ACC112 (cell line): Measurements from ENCODE around the gene DUS2.
"Not testable (repeated sequence)": the region's sequence is repeated elsewhere in the genome, so short reads cannot be mapped to it uniquely, and the experiment has no call there.

Experiments
- H2AFZ ChIP-seq: fragments of 200-600 bp; sonication (generic); one replicate; pipeline ENCODE4 v1.6.0; 2017; ENCODE audit warnings: antibody characterized with exemption, low read length; ENCODE audit not compliant: unreplicated experiment
- H3K27ac ChIP-seq: fragments of 200-600 bp; sonication (generic); 2 replicates; pipeline ENCODE4 v1.5.1; 2014; ENCODE audit warnings: low read depth, mild to moderate bottlenecking, antibody characterized with exemption, low read length, moderate library complexity
- H3K27me3 ChIP-seq: fragments of 200-600 bp; sonication (generic); 2 replicates; pipeline ENCODE4 v1.6.1; 2014; ENCODE audit warnings: mild to moderate bottlenecking, antibody characterized with exemption, low read length, moderate library complexity, mixed read lengths; ENCODE audit not compliant: insufficient read depth
- H3K36me3 ChIP-seq: fragments of 200-600 bp; sonication (generic); 2 replicates; pipeline ENCODE4 v1.6.1; 2016; ENCODE audit warnings: mild to moderate bottlenecking, antibody characterized with exemption, low read length, moderate library complexity, mixed read lengths; ENCODE audit not compliant: insufficient read depth
- H3K4me1 ChIP-seq: fragments of 200-600 bp; sonication (generic); one replicate; pipeline ENCODE4 v1.6.1; 2016; ENCODE audit warnings: low read length, mixed read lengths; ENCODE audit not compliant: insufficient read depth, unreplicated experiment, control insufficient read depth
- H3K4me3 ChIP-seq: fragments of 200-600 bp; sonication (generic); 2 replicates; pipeline ENCODE4 v1.5.1; 2014; ENCODE audit warnings: mild to moderate bottlenecking, low read depth, low read length
- H3K79me2 ChIP-seq: fragments of 200-600 bp; sonication (generic); one replicate; pipeline ENCODE4 v1.6.0; 2016; ENCODE audit warnings: low read length; ENCODE audit not compliant: control insufficient read depth, unreplicated experiment, insufficient read depth

Gene DUS2

DNA sequence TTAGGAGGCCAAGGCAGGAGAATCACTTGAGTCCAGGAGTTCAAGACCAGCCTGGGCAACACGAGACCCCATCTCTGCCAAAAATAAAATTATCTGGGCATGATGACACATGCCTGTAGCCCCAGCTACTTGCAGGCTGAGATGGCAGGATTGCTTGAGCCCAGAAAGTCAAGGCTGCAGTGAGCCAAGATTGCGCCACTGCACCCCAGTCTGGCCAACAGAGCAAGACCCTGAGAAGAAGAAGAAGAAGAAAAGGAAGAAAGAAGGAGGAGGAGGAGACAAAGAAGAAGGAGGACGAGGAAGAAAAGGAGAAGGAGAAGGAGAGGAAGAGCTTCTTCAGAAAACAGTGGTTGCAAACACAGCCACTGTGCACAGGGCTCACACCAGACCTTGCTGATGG lies 34.4 kb upstream of the DUS2 start:
- Histone ChIP-seq H2AFZ (no peak overlapping the region), H3K79me2 (no peaks in the 10 kb centered on the region), H3K36me3 (no peaks in the 10 kb centered on the region), H3K4me1 (peaks cover 7% of the 10 kb centered on the region), H3K4me3 (no peak overlapping the region), H3K27me3 (no peaks in the 10 kb centered on the region), H3K27ac (no peak overlapping the region)

GRCh38 chr16:67989322-67990017 lies 33.6 kb upstream of the DUS2 start:
- no peak overlapping the region for H3K27ac ChIP-seq
- H3K79me2 ChIP-seq: no peaks in the 10 kb centered on the region
- H2AFZ ChIP-seq: no peak overlapping the region
- no peaks in the 10 kb centered on the region for H3K27me3 ChIP-seq
- peaks cover 8% of the 10 kb centered on the region for H3K4me1 ChIP-seq
- no peaks in the 10 kb centered on the region for H3K36me3 ChIP-seq
- H3K4me3 ChIP-seq: no peak overlapping the region

- Histone ChIP-seq H3K79me2 (no peaks in the 10 kb centered on the region), H2AFZ (no peak overlapping the region), H3K4me3 (no peak overlapping the region), H3K4me1 (peaks cover 8% of the 10 kb centered on the region), H3K27ac (no peak overlapping the region), H3K27me3 (no peaks in the 10 kb centered on the region), H3K36me3 (no peaks in the 10 kb centered on the region)
Observed at GRCh38 chr16:67990018-67990386, 33.1 kb upstream of the DUS2 start.

- no peak overlapping the region for H2AFZ ChIP-seq
- H3K4me1 ChIP-seq: peaks cover 12% of the 10 kb centered on the region
- no peak overlapping the region for H3K4me3 ChIP-seq
Observed at GRCh38 chr16:67992661-67993206, 30.4 kb upstream of the DUS2 start.

GRCh38 chr16:67993207-67994039 lies 29.7 kb upstream of the DUS2 start:
- H3K36me3 ChIP-seq: no peaks in the 10 kb centered on the region
- H3K4me1 ChIP-seq: peaks cover 12% of the 10 kb centered on the region
- peak overlapping the region; percentile 96 for H2AFZ ChIP-seq
- H3K4me3 ChIP-seq: peak overlapping the region; percentile 58; the same call in 1 of the 2 replicates
- H3K27me3 ChIP-seq: no peaks in the 10 kb centered on the region
- no peak overlapping the region for H3K27ac ChIP-seq
- no peaks in the 10 kb centered on the region for H3K79me2 ChIP-seq

More at GRCh38 chr16:67992661-67993206, 30.4 kb upstream of the DUS2 start:
- no peak overlapping the region for H3K27ac ChIP-seq
- no peaks in the 10 kb centered on the region for H3K79me2 ChIP-seq
- H3K27me3 ChIP-seq: no peaks in the 10 kb centered on the region
- no peaks in the 10 kb centered on the region for H3K36me3 ChIP-seq

DNA sequence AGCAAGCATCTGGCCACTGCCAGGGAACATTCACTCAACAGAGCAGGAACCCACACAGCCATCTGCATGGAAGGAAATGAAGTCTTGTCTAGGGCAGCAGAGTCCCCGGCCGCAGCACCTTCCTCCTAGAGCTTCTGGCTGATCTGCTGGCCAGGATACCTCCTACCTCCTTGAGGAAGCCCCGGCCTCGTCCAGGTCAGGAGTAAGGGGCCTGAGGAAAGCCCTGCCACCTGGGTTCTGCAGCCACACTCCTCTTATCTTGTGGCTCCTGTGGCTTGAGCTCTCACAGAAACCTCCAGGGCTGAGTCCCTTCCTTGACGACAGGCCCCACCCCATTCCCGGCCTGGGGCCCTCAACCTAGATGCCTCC lies 29.1 kb upstream of the DUS2 start:
- not testable (repeated sequence) for H2AFZ ChIP-seq, H3K27ac ChIP-seq, H3K36me3 ChIP-seq, H3K4me3 ChIP-seq, H3K27me3 ChIP-seq, H3K79me2 ChIP-seq
- peaks cover 12% of the 10 kb centered on the region for H3K4me1 ChIP-seq

- Histone ChIP-seq H3K27me3 (no peaks in the 10 kb centered on the region), H2AFZ (no peak overlapping the region), H3K79me2 (no peaks in the 10 kb centered on the region), H3K36me3 (no peaks in the 10 kb centered on the region), H3K27ac (no peak overlapping the region), H3K4me1 (peaks cover 16% of the 10 kb centered on the region), H3K4me3 (no peak overlapping the region)
Observed at GRCh38 chr16:67995423-67995822, 27.7 kb upstream of the DUS2 start.

DNA sequence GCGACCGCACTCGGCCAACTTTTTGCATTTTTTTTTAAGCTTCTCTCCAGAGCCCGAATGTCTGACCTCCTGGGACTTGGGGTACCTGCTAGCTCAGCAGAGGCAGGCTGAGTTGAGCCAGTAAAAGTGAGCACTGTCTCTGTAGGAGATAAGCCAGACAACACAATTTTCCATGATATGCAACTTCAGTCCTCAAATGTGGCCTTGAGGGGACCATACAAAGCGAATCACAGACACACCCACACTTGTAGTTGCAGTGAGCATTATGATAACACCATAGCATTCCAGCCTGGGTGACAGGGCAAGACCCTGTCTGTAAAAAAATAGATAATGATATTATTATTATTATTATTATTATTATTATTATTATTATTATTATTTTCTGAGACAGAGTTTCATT lies 26.4 kb upstream of the DUS2 start:
- no peaks in the 10 kb centered on the region for H3K79me2 ChIP-seq
- H3K4me1 ChIP-seq: peaks cover 18% of the 10 kb centered on the region
- H3K27ac ChIP-seq: no peak overlapping the region

DNA sequence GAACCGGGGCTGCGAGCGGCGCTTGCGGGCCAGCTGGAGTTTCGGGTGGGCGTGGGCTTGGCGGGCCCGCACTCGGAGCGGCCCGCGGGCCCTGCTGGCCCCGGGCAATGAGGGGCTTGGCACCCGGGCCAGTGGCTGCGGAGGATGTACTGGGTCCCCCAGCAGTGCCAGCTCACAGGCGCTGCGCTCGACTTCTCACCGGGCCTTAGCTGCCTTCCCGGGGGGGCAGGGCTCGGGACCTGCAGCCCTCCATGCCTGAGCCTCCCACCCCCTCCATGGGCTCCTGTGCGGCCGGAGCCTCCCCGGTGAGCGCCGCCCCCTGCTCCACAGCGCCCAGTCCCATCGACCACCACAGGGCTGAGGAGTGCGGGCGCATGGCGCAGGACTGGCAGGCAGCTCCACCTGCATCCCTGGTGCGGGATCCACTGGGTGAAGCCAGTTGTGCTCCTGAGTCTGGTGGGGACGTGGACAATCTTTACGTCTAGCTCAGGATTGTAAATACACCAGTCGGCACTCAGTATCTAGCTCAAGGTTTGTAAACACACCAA lies 24.8 kb upstream of the DUS2 start:
- not testable (repeated sequence) for H3K27ac ChIP-seq

More for the DNA sequence above, 26.4 kb upstream of the DUS2 start:
- H3K4me3 ChIP-seq: no peak overlapping the region
- H3K27me3 ChIP-seq: no peaks in the 10 kb centered on the region
- H2AFZ ChIP-seq: no peak overlapping the region
- no peaks in the 10 kb centered on the region for H3K36me3 ChIP-seq

GRCh38 chr16:67998779-67999688 lies 24.1 kb upstream of the DUS2 start, which contains the start of gene DPEP2:
Gene DPEP2 (minus strand): TSS chr16:67999484. CDS start chr16:67993212, 6,272 bp downstream.
- not testable (repeated sequence) for H3K27me3 ChIP-seq, H3K4me3 ChIP-seq, H2AFZ ChIP-seq, H3K27ac ChIP-seq, H3K79me2 ChIP-seq, H3K36me3 ChIP-seq
- peaks cover 21% of the 10 kb centered on the region for H3K4me1 ChIP-seq

More for the DNA sequence above, 24.8 kb upstream of the DUS2 start:
- H3K36me3 ChIP-seq, H2AFZ ChIP-seq, H3K79me2 ChIP-seq, H3K4me3 ChIP-seq, H3K27me3 ChIP-seq: not testable (repeated sequence)
- H3K4me1 ChIP-seq: peaks cover 23% of the 10 kb centered on the region
